ENCODE results near the gene C17orf78.
"Not testable (repeated sequence)": the region's sequence is repeated elsewhere in the genome, so short reads cannot be mapped to it uniquely, and the experiment has no call there.

C17orf78 gene

GRCh38 chr17:37375706-37376105 lies at the start of gene C17orf78:
TSS of gene C17orf78 (plus strand) at chr17:37375985. CDS start at chr17:37376093, 108 bp downstream.
- FAIRE-seq (no peak), DNase-seq (ENCODE audit: low spot score) (no peak)

- FAIRE-seq (no peak), DNase-seq (ENCODE audit: low spot score) (peak; percentile 78)
These were observed 48.3 kb upstream of the C17orf78 start for GRCh38 chr17:37327341-37328090.

DNA sequence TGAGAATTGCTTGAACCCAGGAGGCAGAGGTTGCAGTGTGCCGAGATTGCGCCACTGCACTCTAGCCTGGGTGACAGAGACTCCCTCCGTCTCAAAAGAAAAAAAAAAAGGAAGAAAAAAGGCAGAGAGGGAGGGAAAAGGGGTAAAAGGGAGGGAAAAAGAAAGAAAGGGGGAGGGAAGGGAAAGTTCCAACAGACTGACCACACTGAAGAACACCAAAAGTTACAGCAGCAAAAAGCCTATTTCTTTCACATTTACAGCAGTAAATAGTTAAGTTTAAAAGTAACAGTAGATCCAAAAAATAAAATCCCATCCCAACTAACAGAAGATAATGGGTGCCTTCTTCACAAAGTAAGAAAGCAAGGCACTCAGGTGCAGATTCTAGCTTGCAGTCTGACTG lies 36.9 kb upstream of the C17orf78 start:
- FAIRE-seq (no peak), DNase-seq (ENCODE audit: low spot score) (no peak)

GRCh38 chr17:37339321-37339720 lies 36.5 kb upstream of the C17orf78 start:
- DNase-seq (ENCODE audit: low spot score) (no peak), FAIRE-seq (no peak)

GRCh38 chr17:37340804-37341203 lies 35.0 kb upstream of the C17orf78 start:
- FAIRE-seq (no peak), DNase-seq (ENCODE audit: low spot score) (no peak)

GRCh38 chr17:37342589-37342988 lies 33.2 kb upstream of the C17orf78 start:
- DNase-seq (ENCODE audit: low spot score) (no peak), FAIRE-seq (no peak)

- FAIRE-seq (no peak), DNase-seq (ENCODE audit: low spot score) (no peak)
These were observed 31.3 kb upstream of the C17orf78 start for GRCh38 chr17:37344519-37344918.

GRCh38 chr17:37346863-37347402 lies 28.9 kb upstream of the C17orf78 start:
- not testable (repeated sequence) for FAIRE-seq; DNase-seq (ENCODE audit: low spot score)

- not testable (repeated sequence) for FAIRE-seq; DNase-seq (ENCODE audit: low spot score)
These were observed 18.8 kb upstream of the C17orf78 start for GRCh38 chr17:37356796-37357569.

- FAIRE-seq (no peak), DNase-seq (ENCODE audit: low spot score) (peak; percentile 16)
These were observed 17.5 kb upstream of the C17orf78 start for GRCh38 chr17:37358098-37358829.

DNA sequence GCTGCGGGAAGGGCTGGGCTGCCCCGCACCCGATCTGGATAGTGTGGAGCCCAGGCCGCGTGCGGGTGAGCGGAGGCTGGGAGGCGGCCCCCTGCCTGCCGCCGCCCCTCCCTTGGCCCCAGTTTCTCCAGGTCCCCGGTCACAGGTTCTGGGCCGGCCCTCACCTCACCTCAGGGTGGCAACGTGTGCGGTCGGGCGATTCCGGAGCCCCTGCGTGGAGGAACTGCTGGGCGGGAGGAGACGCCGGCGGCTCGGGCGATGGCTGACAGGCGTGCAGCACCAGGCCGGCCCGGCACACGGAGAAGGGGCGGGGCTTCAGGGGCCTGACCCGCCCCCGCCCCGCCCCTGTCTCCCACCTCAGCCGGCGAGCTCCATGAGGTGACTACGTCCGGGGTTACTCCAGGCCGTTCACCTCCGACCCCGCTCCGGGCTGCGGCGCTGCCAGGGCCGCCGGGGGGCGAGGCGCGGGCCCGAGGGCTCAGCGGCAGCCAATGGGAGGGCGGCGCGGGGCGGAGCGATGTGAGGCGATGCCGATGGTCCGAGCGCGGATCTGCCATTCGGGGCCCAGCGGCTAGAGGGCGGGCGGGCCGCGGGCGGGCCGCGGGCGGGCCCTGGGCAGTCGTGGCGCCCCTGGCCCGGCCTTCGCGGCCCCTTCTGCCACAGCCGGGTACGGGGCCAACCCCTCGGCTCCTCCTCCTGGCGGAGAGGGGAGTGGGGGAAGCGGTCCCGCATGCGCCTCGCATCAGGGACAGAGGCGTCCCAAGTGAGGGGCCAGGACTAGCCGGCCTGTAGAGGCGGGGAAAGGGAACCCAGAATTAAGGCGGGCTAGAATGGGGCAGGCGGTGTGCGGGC lies 16.7 kb upstream of the C17orf78 start:
- FAIRE-seq = no peak

DNA sequence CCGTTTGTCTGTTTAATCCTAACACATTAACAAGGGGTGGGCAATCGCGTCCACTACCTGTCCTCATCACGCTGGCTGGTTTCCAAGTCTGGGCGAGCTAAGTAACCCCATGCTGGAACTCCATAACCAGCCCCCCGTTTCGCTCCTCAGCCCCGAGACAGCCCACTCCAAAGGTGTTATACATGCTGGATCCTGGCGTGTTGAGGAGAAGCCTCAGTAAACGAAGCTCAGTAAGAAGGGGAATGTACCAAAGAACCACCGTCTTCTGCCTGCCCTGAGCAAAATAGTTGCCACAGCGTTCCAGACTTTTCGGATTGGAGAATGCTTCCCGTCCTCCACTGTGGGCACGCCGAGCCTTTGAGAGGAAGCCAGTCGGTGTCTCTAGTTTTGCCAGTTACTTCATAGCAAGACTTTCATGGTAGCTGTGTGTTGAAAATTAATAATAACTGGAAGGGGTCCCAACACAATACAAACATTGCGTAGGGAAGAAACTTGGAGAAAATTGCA lies 16.1 kb upstream of the C17orf78 start:
- DNase-seq (ENCODE audit: low spot score) = no peak
- no peak for FAIRE-seq

More for the DNA sequence above, 16.7 kb upstream of the C17orf78 start:
- peak; percentile 93 for DNase-seq (ENCODE audit: low spot score)

GRCh38 chr17:37360632-37361031 lies 15.2 kb upstream of the C17orf78 start:
- DNase-seq (ENCODE audit: low spot score) (no peak), FAIRE-seq (no peak)

- FAIRE-seq (no peak), DNase-seq (ENCODE audit: low spot score) (no peak)
These were observed 14.2 kb upstream of the C17orf78 start for GRCh38 chr17:37361543-37361942.

DNA sequence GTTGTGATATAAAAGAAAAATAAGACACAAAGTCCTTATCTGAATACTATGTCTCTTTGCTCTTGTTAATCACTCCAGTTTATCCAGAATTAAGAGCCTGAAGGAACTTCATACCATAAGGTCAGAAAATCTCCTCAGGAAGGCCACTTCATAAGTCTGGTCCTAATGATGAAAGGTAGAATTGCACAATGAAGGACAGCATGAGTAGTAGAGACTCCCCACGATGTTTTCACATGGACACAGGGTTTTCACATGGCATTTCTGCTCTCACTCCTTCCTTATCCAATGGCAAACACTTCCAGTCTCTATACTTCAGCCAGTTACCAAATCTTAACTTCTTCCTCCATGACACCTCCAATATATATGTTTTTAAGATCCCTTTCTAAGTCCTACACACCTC lies 10.2 kb upstream of the C17orf78 start:
- no peak for DNase-seq (ENCODE audit: low spot score)
- FAIRE-seq = no peak

- FAIRE-seq (no peak), DNase-seq (ENCODE audit: low spot score) (no peak)
These were observed 7.2 kb upstream of the C17orf78 start for GRCh38 chr17:37368577-37368976.

DNA sequence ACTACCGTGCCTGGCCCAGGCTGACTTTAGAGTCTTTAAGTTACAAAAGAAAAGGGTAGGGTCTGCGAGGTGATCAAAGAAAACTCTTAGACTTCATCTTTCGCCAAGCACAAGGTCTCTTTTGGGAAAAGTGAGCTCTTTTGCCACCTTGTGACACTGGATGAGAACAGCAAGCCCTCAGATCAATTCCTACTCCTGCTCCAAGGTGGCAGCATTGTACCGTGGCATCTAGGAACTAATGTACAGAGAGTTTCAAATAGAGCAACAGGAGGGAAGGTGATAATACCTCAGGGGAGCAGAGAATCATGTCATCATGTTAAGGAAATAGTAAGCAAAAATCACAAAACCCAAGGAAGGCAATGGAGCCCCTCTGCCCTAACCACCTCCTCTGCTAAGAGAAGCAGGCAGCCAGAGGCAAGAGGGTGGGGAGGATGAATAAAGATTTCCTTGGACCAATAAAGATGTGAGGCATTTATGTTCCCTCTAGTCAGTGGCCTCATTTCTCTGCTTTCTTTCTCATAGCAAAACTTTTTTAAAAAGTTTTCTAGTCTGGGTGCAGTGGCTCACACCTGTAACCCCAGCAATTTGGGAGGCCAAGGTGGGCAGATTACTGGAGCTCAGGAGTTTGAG lies 2.1 kb upstream of the C17orf78 start:
- no peak for FAIRE-seq
- peak; percentile 74 for DNase-seq (ENCODE audit: low spot score)

DNA sequence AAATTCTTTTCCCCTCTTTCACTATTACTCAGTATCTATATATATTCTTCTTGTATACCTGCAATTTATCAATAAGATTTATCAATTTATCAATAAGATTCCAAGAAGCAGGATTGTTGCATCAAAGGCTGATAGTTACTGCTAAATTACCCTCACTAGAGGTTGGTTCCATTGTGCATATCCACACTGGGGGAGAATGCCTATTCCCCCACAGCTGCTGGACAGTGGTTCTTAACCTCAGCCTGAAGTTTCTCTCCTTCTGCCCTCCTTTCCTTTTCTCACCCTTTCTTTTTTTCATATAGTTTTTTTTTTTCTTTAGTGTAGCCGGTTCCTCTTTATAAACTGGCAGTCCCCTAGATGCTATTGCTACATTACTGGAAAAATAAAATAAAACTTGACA lies 6.3 kb downstream of the C17orf78 start:
- DNase-seq (ENCODE audit: low spot score) = no peak
- FAIRE-seq = no peak

- FAIRE-seq = no peak
These were observed 8.9 kb downstream of the C17orf78 start for GRCh38 chr17:37384560-37385149.

More at GRCh38 chr17:37384560-37385149, 8.9 kb downstream of the C17orf78 start:
- DNase-seq (ENCODE audit: low spot score) = no peak

Measured in RCC 7860 (cell line).